Vagina (tissue), 2 donors: ENCODE results near the gene GPRC5C. TPM values are rescaled to one million over a fixed set of nuclear protein-coding genes. Genes with fewer than 3 reads are reported as not detected.

Source experiments
- DNase-seq, 2 donors: peaks; one replicate each; pipeline ENCODE4 v3.0.0-alpha.2; 2017; ENCODE audit errors: extremely low spot score in 2 of 2
- H3K27ac ChIP-seq: fragments of 200-600 bp; sonication (generic); one replicate; pipeline ENCODE4 v1.5.1; 2019
- H3K27me3 ChIP-seq: fragments of 200-600 bp; sonication (generic); one replicate; pipeline ENCODE4 v1.5.1; 2019
- H3K36me3 ChIP-seq, 2 donors: fragments of 200-600 bp; sonication (generic); one replicate each; pipeline ENCODE4 v1.5.1; 2017 to 2019
- H3K4me1 ChIP-seq: fragments of 200-600 bp; sonication (generic); one replicate; pipeline ENCODE4 v1.5.1; 2019
- H3K4me3 ChIP-seq, 2 donors: fragments of 200-600 bp; sonication (generic); 1 replicate in 1 of 2; 2 replicates in 1 of 2; pipeline ENCODE4 v1.5.1; 2016 to 2019
- H3K9me3 ChIP-seq: fragments of 200-600 bp; sonication (generic); one replicate; pipeline ENCODE4 v1.5.1; 2019
- CTCF ChIP-seq, 3 experiments: fragments of 450-650 bp in 2 of 3; fragments of 200-600 bp in 1 of 3; sonication (generic) in 1 of 3; IDR thresholded peaks; one replicate each; pipeline ENCODE4 v1.5.1; 2017 to 2019; ENCODE audit warnings: antibody characterized with exemption in 3 of 3, mild to moderate bottlenecking in 2 of 3, moderate library complexity in 2 of 3
- POLR2A ChIP-seq, 2 donors: fragments of 450-650 bp; IDR thresholded peaks; one replicate each; pipeline ENCODE4 v1.6.1; 2017; ENCODE audit warnings: antibody characterized with exemption in 2 of 2, mild to moderate bottlenecking in 2 of 2, moderate library complexity in 2 of 2
- POLR2AphosphoS5 ChIP-seq, 2 donors: sonication (generic); formaldehyde crosslinking; IDR thresholded peaks; one replicate each; pipeline ENCODE4 v1.9.0; 2017; ENCODE audit warnings: antibody characterized with exemption in 2 of 2, mild to moderate bottlenecking in 2 of 2, low read depth in 1 of 2; ENCODE audit not compliant: insufficient read depth in 1 of 2
- intact Hi-C: fragments of 100-400 bp; cut with DNase I; formaldehyde crosslinking; loops from one replicate; pipeline ENCODE4 v1.15.1; 2023
- total RNA-seq: library from RNA; depleted of rRNA; stranded (reverse); fragments of >200 nt; gene quantifications from one replicate; pipeline ENCODE4 v1.2.3, GENCODE V29; 2016

GPRC5C gene
- total RNA-seq, 1 donor from 2014 or later, result 27.5 TPM

GRCh38 chr17:74474043-74474792, 42.3 kb downstream of the GPRC5C start:
- Histone ChIP-seq H3K36me3 (no peaks in the 10 kb centered on the region), H3K27ac (no peak overlapping the region), H3K4me3 (no peak overlapping the region), H3K9me3 (no peaks in the 10 kb centered on the region), H3K27me3 (no peaks in the 10 kb centered on the region), H3K4me1 (no peaks in the 10 kb centered on the region)
- DNase-seq, result no peak
- intact Hi-C loops, result no loop called here
- TF ChIP-seq POLR2AphosphoS5 (IDR thresholded peaks at IDR 0.05; ENCODE audit: insufficient read depth in 1 of 2, low read depth in 1 of 2) (no peak), POLR2A (IDR thresholded peaks at IDR 0.05) (no peak), CTCF (IDR thresholded peaks at IDR 0.05) (no peak)

GRCh38 chr17:74475189-74475588, 43.3 kb downstream of the GPRC5C start:
- no peaks in the 10 kb centered on the region for H3K27me3 ChIP-seq
- no peak for DNase-seq
- intact Hi-C loops, result no loop called here

GRCh38 chr17:74477411-74477810, 45.5 kb downstream of the GPRC5C start:
- Histone ChIP-seq H3K4me3 (no peak overlapping the region), H3K9me3 (no peaks in the 10 kb centered on the region), H3K4me1 (no peaks in the 10 kb centered on the region), H3K27ac (no peak overlapping the region), H3K27me3 (no peaks in the 10 kb centered on the region), H3K36me3 (no peaks in the 10 kb centered on the region)
- DNase-seq, result no peak
- intact Hi-C loops, result no loop called here
- TF ChIP-seq CTCF (IDR thresholded peaks at IDR 0.05) (no peak), POLR2AphosphoS5 (IDR thresholded peaks at IDR 0.05; ENCODE audit: insufficient read depth in 1 of 2, low read depth in 1 of 2) (no peak), POLR2A (IDR thresholded peaks at IDR 0.05) (no peak)

More at GRCh38 chr17:74475189-74475588, 43.3 kb downstream of the GPRC5C start:
- Histone ChIP-seq H3K27ac (no peak overlapping the region), H3K9me3 (no peaks in the 10 kb centered on the region), H3K4me3 (no peak overlapping the region), H3K36me3 (no peaks in the 10 kb centered on the region), H3K4me1 (no peaks in the 10 kb centered on the region)
- no peak for TF ChIP-seq CTCF (IDR thresholded peaks at IDR 0.05)
- no peak for TF ChIP-seq POLR2AphosphoS5 (IDR thresholded peaks at IDR 0.05; ENCODE audit: insufficient read depth in 1 of 2, low read depth in 1 of 2)
- no peak for TF ChIP-seq POLR2A (IDR thresholded peaks at IDR 0.05)

- Histone ChIP-seq H3K4me1 (no peaks in the 10 kb centered on the region), H3K36me3 (no peaks in the 10 kb centered on the region), H3K4me3 (no peak overlapping the region), H3K27ac (no peak overlapping the region), H3K27me3 (no peaks in the 10 kb centered on the region), H3K9me3 (no peaks in the 10 kb centered on the region)
- TF ChIP-seq CTCF (IDR thresholded peaks at IDR 0.05) (no peak), POLR2A (IDR thresholded peaks at IDR 0.05) (no peak), POLR2AphosphoS5 (IDR thresholded peaks at IDR 0.05; ENCODE audit: insufficient read depth in 1 of 2, low read depth in 1 of 2) (no peak)
- DNase-seq, result no peak
- intact Hi-C loops, result no loop called here
These were observed 46.7 kb downstream of the GPRC5C start for GRCh38 chr17:74478420-74479100.

GRCh38 chr17:74480290-74480689, 48.4 kb downstream of the GPRC5C start:
- TF ChIP-seq POLR2AphosphoS5 (IDR thresholded peaks at IDR 0.05; ENCODE audit: insufficient read depth in 1 of 2, low read depth in 1 of 2) (no peak), POLR2A (IDR thresholded peaks at IDR 0.05) (no peak), CTCF (IDR thresholded peaks at IDR 0.05) (no peak)
- Histone ChIP-seq H3K9me3 (no peaks in the 10 kb centered on the region), H3K27me3 (no peaks in the 10 kb centered on the region), H3K27ac (no peak overlapping the region), H3K4me1 (no peaks in the 10 kb centered on the region), H3K4me3 (no peak overlapping the region), H3K36me3 (no peaks in the 10 kb centered on the region)
- intact Hi-C loops, result no loop called here
- no peak for DNase-seq
